Heart left ventricle (tissue), 16 donors: ENCODE results near the gene HARS1. TPM values are rescaled to one million over a fixed set of nuclear protein-coding genes. Genes with fewer than 3 reads are reported as not detected.

Source experiments
- ATAC-seq, 4 donors: fragments of 200-7000 bp; cut with Tn5 transposase; one replicate each; pipeline ENCODE4 v1.9.1; 2020 to 2022; ENCODE audit warnings: moderate library complexity in 4 of 4, mild to moderate bottlenecking in 3 of 4, moderate number of reproducible peaks in 1 of 4
- DNase-seq, 5 donors: peaks; one replicate each; pipeline ENCODE4 v3.0.0-alpha.2; 2020
- H3K27ac ChIP-seq, 12 donors: fragments of 200-600 bp; sonication (generic) in 4 of 12; one replicate each; pipeline versions ENCODE4 v1.5.0 to v1.8.0; 2016 to 2022; ENCODE audit warnings: mild to moderate bottlenecking in 2 of 12
- H3K27me3 ChIP-seq, 9 donors: fragments of 200-600 bp; sonication (generic) in 2 of 9; one replicate each; pipeline versions ENCODE4 v1.5.1 to v1.8.0; 2016 to 2022; ENCODE audit warnings: mild to moderate bottlenecking in 3 of 9
- H3K36me3 ChIP-seq, 9 donors: fragments of 200-600 bp; sonication (generic) in 2 of 9; one replicate each; pipeline versions ENCODE4 v1.5.0 to v1.8.0; 2018 to 2022; ENCODE audit warnings: mild to moderate bottlenecking in 2 of 9
- H3K4me1 ChIP-seq, 12 donors: fragments of 200-600 bp; sonication (generic) in 4 of 12; one replicate each; pipeline versions ENCODE4 v1.5.0 to v1.8.0; 2016 to 2022; ENCODE audit warnings: mild to moderate bottlenecking in 3 of 12
- H3K4me3 ChIP-seq, 12 donors: fragments of 200-600 bp; sonication (generic) in 4 of 12; one replicate each; pipeline versions ENCODE4 v1.5.0 to v1.8.0; 2017 to 2022; ENCODE audit warnings: mild to moderate bottlenecking in 9 of 12, moderate library complexity in 4 of 12
- H3K9me3 ChIP-seq, 12 donors: fragments of 200-600 bp; sonication (generic) in 4 of 12; one replicate each; pipeline versions ENCODE4 v1.5.0 to v1.8.0; 2016 to 2022; ENCODE audit warnings: mild to moderate bottlenecking in 1 of 12
- POLR2A ChIP-seq, 2 donors: fragments of 450-650 bp; IDR thresholded peaks; one replicate each; pipeline ENCODE4 v1.6.1; 2017; ENCODE audit warnings: antibody characterized with exemption in 2 of 2, mild to moderate bottlenecking in 2 of 2, moderate library complexity in 2 of 2
- WGBS, 4 donors: extraction: QIAGEN DNeasy Blood & Tissue Kit in 2 of 4; methylation state at CpG; one replicate each; pipeline versions ENCODE4 v1.1.5 to v1.1.7; 2013 to 2018; 5-methylcytosine and 5-hydroxymethylcytosine counted together
- intact Hi-C, 10 donors: fragments of 100-400 bp; cut with DNase I; formaldehyde crosslinking; loops; one replicate each; pipeline versions ENCODE4 v1.11.1 to v1.14.2; 2022
- polyA plus RNA-seq, 2 donors: library from polyadenylated mRNA; stranded (reverse); fragments of 200-250 nt; gene quantifications; one replicate each; pipeline ENCODE4 v1.2.3, GENCODE V29; 2013
- total RNA-seq, 9 donors: library from RNA; depleted of rRNA in 2 of 9; stranded (reverse); fragments of >200 nt in 2 of 9; fragmentation: NEBNext Ultra II Directional in 3 of 9; extraction: Animal tissue kit (Norgen Biotek cat#: 25700) in 3 of 9; gene quantifications; one replicate each; pipeline versions ENCODE4 v1.1.0 to v1.2.4, GENCODE V29; 2016 to 2023
- TF ChIP-seq, protein P1 (sequence below), 12 donors: fragments of 200-600 bp; sonication (generic) in 4 of 12; IDR thresholded peaks; one replicate each; pipeline versions ENCODE4 v1.5.0 to v1.8.0; 2018 to 2022; ENCODE audit warnings: antibody characterized with exemption in 12 of 12, mild to moderate bottlenecking in 5 of 12
- donor health status: ischemic (EF 13 %, LVEDD 7.1; RV severe dilation, severe dysfunction).
- donor health status: healthy with polysubstance abuse.
- donor health status: DM: no; HTN: yes; CAD: no.
- donor health status: DM: no; HTN: no; CAD: no.
- donor health status: ischemic (EF 25% LVEDD 6.9; RV normal size, moderate dysfunction).
- donor health status: ischemic (EF 25% LVEDD 5.7; RV mildly dilated, moderate dysfunction).
- donor health status: healthy.
- donor health status: DM: yes; HTN: yes; CAD: no.
- donor health status: ischemic (EF 35%, LVEDD 5.7; RV mildly dilated, moderate dysfunction).
- donor health status: nonischemic (EF 11% LVEDD 7.7; RV severe dilation, severe dysfunction).
- donor health status: DM: yes; HTN: yes; CAD: no.
- donor health status: PGD.
- donor health status: ischemic (EF 29% LVEDD 5.4; RV normal size, mild dysfunction).
- donor health status: nonischemic (EF 23%, LVEDD 6.1; RV moderate dilation, normal function).

HARS1 gene
- total and polyA plus RNA-seq, 11 donors = 31.3 to 58.6 (median 37.2) TPM

DNA sequence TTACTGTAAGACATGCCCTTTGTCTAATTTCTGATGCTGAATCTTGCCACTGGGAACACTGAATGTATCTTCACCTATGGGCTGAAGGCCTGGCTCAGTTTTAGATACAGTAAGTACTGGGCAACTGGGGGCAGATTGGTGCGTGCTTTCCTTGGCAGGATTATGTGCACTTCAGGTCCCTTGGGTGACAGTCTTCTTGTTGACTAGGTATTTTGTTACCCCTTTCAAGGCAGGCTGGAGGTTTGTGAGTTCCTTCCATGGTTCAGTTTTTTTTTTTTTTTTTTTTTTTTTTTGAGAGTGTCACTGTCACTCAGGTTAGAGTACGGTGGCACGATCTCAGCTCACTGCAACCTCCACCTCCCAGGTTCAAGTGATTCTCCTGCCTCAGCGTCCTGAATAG is 16.6 kb upstream of the HARS1 start:
- no peak for DNase-seq
- TF ChIP-seq, protein P1, sequence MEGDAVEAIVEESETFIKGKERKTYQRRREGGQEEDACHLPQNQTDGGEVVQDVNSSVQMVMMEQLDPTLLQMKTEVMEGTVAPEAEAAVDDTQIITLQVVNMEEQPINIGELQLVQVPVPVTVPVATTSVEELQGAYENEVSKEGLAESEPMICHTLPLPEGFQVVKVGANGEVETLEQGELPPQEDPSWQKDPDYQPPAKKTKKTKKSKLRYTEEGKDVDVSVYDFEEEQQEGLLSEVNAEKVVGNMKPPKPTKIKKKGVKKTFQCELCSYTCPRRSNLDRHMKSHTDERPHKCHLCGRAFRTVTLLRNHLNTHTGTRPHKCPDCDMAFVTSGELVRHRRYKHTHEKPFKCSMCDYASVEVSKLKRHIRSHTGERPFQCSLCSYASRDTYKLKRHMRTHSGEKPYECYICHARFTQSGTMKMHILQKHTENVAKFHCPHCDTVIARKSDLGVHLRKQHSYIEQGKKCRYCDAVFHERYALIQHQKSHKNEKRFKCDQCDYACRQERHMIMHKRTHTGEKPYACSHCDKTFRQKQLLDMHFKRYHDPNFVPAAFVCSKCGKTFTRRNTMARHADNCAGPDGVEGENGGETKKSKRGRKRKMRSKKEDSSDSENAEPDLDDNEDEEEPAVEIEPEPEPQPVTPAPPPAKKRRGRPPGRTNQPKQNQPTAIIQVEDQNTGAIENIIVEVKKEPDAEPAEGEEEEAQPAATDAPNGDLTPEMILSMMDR (IDR thresholded peaks at IDR 0.05) = no peak
- no peak for TF ChIP-seq POLR2A (IDR thresholded peaks at IDR 0.05)
- H3K36me3 ChIP-seq = peaks cover 0 to 50% (median 47%) of the 10 kb centered on the region in 9 donors
- no peaks in the 10 kb centered on the region for H3K9me3 ChIP-seq
- H3K27ac ChIP-seq = no peak overlapping the region
- ATAC-seq = no peak
- H3K4me1 ChIP-seq = peaks cover 0 to 12% (median 0%) of the 10 kb centered on the region in 12 donors
- H3K27me3 ChIP-seq = no peaks in the 10 kb centered on the region
- 84 to 93% (median 88%) methylated on average over 4 of the region's 4 CpGs for WGBS, 4 donors
- no peak overlapping the region for H3K4me3 ChIP-seq
- intact Hi-C loops = loop anchor here in 2 of 10 donors (5.0 to 10.0 kb wide), 2 partner anchors 143 to 161 kb away; partner anchors contain the start of genes APBB3 (in 1 of the 2), EIF4EBP3 (in 1 of the 2) and SLC35A4 (in 1 of the 2)

DNA sequence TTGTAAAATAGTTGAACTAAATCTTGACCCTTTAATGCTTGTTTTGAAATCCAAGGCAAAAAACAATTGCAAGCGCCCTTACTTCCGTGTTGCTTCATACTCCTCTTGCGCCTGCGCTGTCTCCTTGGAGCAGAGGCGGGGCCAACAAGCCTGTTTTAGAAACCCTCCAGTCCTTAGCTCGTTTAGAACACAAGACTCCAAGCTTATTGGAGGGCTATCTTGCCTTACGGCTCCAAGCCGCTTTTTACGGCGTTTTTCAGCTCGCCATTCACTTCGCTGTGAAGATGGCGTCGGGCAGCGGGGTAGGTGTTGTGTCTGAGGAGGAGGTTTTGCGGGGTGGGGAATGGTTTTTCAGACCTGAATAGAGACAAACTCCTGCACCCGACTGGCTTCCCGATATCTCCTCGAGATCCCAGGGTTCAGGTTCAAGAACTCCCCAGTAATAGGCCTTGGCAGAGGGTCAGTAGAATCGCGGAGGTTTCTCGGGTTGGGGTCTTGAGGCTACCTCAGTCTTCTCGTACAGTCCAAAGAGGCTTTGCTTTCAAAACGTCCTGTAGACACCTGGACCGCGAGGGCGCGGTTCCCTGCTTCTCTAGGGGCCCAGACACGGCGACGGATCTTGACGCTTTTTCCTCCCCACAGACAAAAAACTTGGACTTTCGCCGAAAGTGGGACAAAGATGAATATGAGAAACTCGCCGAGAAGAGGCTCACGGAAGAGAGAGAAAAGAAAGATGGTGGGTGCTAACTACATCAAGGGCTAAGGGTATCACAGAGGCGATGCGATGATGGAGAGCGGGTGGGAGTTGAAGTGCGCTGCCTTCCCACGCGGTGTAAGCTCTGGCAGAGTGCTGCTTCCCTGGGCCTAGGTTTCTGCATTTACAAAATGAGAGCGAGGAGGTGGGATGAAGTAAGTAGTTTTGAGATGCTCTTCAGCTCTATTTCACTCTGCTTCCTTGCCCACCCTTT is 9.3 kb upstream of the HARS1 start, which contains the start of gene ZMAT2:
ZMAT2 (plus strand) TSS at position 271 of the 968 bp plus-strand sequence; CDS start at position 285, 14 bp downstream.
- intact Hi-C loops = loop anchor here in 1 of 10 donors (10.0 kb wide), 1 partner anchor 136 kb away; the partner anchor contains the start of genes APBB3 and SLC35A4
- Histone ChIP-seq H3K36me3 (peaks cover 3 to 89% (median 82%) of the 10 kb centered on the region in 9 donors), H3K27me3 (no peaks in the 10 kb centered on the region), H3K4me3 (peak within 1 kb of the TSS; percentile 49 to 97 (median 83)), H3K27ac (peak within 1 kb of the TSS in 11 of 12 donors; percentile 47 to 74 (median 64)), H3K9me3 (no peaks in the 10 kb centered on the region), H3K4me1 (peaks cover 0 to 19% (median 14%) of the 10 kb centered on the region in 12 donors)
- DNase-seq (peak; percentile 94 to 96 (median 95)), ATAC-seq (peak; percentile 98 to 100 (median 99))
- TF ChIP-seq, protein P1 (IDR thresholded peaks at IDR 0.05) = no peak
- TF ChIP-seq POLR2A (IDR thresholded peaks at IDR 0.05) = peak in 1 of 2 donors; percentile 79
- WGBS, 4 donors = 1 to 2% (median 2%) methylated on average over 44 of the region's 44 CpGs

DNA sequence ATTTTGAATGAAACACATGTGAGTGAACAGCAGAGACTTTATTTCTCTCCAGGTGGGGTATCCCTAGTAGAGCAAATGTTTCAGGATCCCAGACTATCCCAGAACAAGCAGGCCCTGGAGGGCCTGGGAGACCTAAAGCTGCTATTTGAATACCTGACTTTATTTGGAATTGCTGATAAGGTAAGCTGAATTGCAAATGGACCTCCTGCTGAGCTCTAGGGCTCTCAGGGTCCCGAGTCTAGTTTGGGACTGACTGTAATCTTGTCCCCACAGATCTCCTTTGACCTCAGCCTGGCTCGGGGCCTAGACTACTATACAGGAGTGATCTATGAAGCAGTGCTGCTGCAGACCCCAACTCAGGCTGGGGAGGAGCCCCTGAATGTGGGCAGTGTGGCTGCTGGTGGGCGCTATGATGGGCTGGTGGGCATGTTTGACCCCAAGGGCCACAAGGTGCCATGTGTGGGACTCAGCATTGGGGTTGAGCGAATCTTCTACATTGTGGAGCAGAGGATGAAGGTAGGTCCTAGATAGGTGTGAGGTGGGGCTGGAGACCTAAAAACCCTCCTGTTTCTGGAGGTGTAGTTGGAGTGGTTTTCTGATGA is 5.8 kb upstream of the HARS1 start:
- Histone ChIP-seq H3K4me1 (peaks cover 5 to 44% (median 28%) of the 10 kb centered on the region in 12 donors), H3K4me3 (no peak overlapping the region), H3K36me3 (peaks cover 3 to 76% (median 71%) of the 10 kb centered on the region in 9 donors), H3K27ac (no peak overlapping the region), H3K27me3 (no peaks in the 10 kb centered on the region), H3K9me3 (no peaks in the 10 kb centered on the region)
- ATAC-seq = no peak
- intact Hi-C loops = loop anchor here in 2 of 10 donors (5.0 to 10.0 kb wide), 2 partner anchors 52 to 140 kb away; partner anchors contain the start of genes IK (in 1 of the 2), NDUFA2 (in 1 of the 2) and SRA1 (in 1 of the 2)
- DNase-seq = no peak
- TF ChIP-seq, protein P1 (IDR thresholded peaks at IDR 0.05) = no peak
- no peak for TF ChIP-seq POLR2A (IDR thresholded peaks at IDR 0.05)
- 81 to 85% (median 83%) methylated on average over 4 of the region's 4 CpGs for WGBS, 4 donors
